A549 (cell line): ENCODE results near the gene ELMO3. TPM values are rescaled to one million over a fixed set of nuclear protein-coding genes. Genes with fewer than 3 reads are reported as not detected.

Source experiments
- BHLHE40 ChIP-seq: IDR thresholded peaks from 2 replicates; pipeline ENCODE4 v1.6.1; 2012; ENCODE audit warnings: low read depth, low read length, inconsistent platforms
- CHD4 ChIP-seq: fragments of 200-600 bp; sonication (generic); IDR thresholded peaks from 2 replicates; pipeline ENCODE4 v1.6.1; 2016; ENCODE audit warnings: antibody characterized with exemption, mild to moderate bottlenecking, borderline replicate concordance
- EHMT2 ChIP-seq: fragments of 200-600 bp; sonication (generic); IDR thresholded peaks from 2 replicates; pipeline ENCODE4 v1.6.1; 2016; ENCODE audit warnings: antibody characterized with exemption, low read depth, mild to moderate bottlenecking, moderate library complexity
- FOSL2 ChIP-seq, 2 experiments: fragments of 450-650 bp in 1 of 2; fragments of >200 bp in 1 of 2; sonication (Bioruptor Twin) in 1 of 2; formaldehyde crosslinking; IDR thresholded peaks; 2 replicates each; pipeline versions ENCODE4 v1.5.0 to v1.6.1; 2016 to 2020; ENCODE audit warnings: mild to moderate bottlenecking in 1 of 2, moderate library complexity in 1 of 2
- GATA3 ChIP-seq: IDR thresholded peaks from 2 replicates; pipeline ENCODE4 v1.6.1; 2012; ENCODE audit warnings: borderline replicate concordance
- HDAC2 ChIP-seq: fragments of 200-600 bp; sonication (generic); IDR thresholded peaks from 2 replicates; pipeline ENCODE4 v1.6.1; 2016
- HEYL ChIP-seq: fragments of 250-450 bp; sonication (Bioruptor Pico); IDR thresholded peaks from 2 replicates; pipeline ENCODE4 v1.8.0; 2021; ENCODE audit warnings: mild to moderate bottlenecking, moderate library complexity
- JUN ChIP-seq, 2 experiments: fragments of >200 bp; sonication (Bioruptor Twin); formaldehyde crosslinking; IDR thresholded peaks; 2 replicates in 1 of 2; 3 replicates in 1 of 2; pipeline ENCODE4 v1.6.1; 2016 to 2017
- JUNB ChIP-seq: fragments of >200 bp; sonication (Bioruptor Twin); formaldehyde crosslinking; IDR thresholded peaks from 2 replicates; pipeline ENCODE4 v1.6.1; 2016
- MAZ ChIP-seq: fragments of 150-350 bp; IDR thresholded peaks from 2 replicates; pipeline ENCODE4 v1.6.1; 2014; ENCODE audit warnings: antibody characterized with exemption, low read depth, low read length, borderline replicate concordance
- MYC ChIP-seq: IDR thresholded peaks from 2 replicates; pipeline ENCODE4 v1.6.1; 2012; ENCODE audit warnings: mild to moderate bottlenecking, inconsistent platforms, low read length, improper control_type of control experiment, borderline replicate concordance
- NPAS2 ChIP-seq: fragments of 250-450 bp; sonication (Bioruptor Pico); IDR thresholded peaks from 2 replicates; pipeline ENCODE4 v1.8.0; 2022; ENCODE audit warnings: mild to moderate bottlenecking, moderate library complexity, borderline replicate concordance
- POLR2AphosphoS2 ChIP-seq: conservative IDR thresholded peaks from 2 replicates; pipeline ENCODE4 v1.6.1; 2012; ENCODE audit warnings: low read length, improper control_type of control experiment, inconsistent platforms
- RNF2 ChIP-seq: fragments of 200-600 bp; sonication (generic); IDR thresholded peaks from 2 replicates; pipeline ENCODE4 v1.6.1; 2016; ENCODE audit warnings: low read depth, mild to moderate bottlenecking, antibody characterized with exemption, moderate library complexity, borderline replicate concordance
- ZSCAN20 ChIP-seq: fragments of 250-450 bp; sonication (Bioruptor Pico); IDR thresholded peaks from 2 replicates; pipeline ENCODE4 v1.8.0; 2022; ENCODE audit warnings: mild to moderate bottlenecking, moderate library complexity
- polyA plus RNA-seq, 4 experiments: library from polyadenylated mRNA; depleted of rRNA in 3 of 4; stranded (reverse); fragments of >200 nt; fragmentation: RNase III in 1 of 4; extraction: RNeasy Plus Mini Kit Qiagen cat#74134 plus additional on column Dnase treatment in 1 of 4; gene quantifications; 2 replicates in 3 of 4; 3 replicates in 1 of 4; pipeline ENCODE4 v1.2.3, GENCODE V29; 2011 to 2017
- TF ChIP-seq, protein P1 (sequence below): fragments of 250-450 bp; sonication (Bioruptor Pico); IDR thresholded peaks from 2 replicates; pipeline ENCODE4 v1.5.0; 2020; ENCODE audit warnings: low read depth, mild to moderate bottlenecking, moderate library complexity
- TF ChIP-seq, protein P2 (sequence below): fragments of >200 bp; sonication (Bioruptor Twin); formaldehyde crosslinking; IDR thresholded peaks from 2 replicates; pipeline ENCODE4 v1.6.1; 2016
- TF ChIP-seq, protein P3 (sequence below): fragments of 250-450 bp; sonication (Bioruptor Pico); IDR thresholded peaks from 2 replicates; pipeline ENCODE4 v1.5.0; 2021; ENCODE audit warnings: mild to moderate bottlenecking, moderate library complexity, borderline replicate concordance
- TF ChIP-seq, protein P4 (sequence below): fragments of 200-600 bp; sonication (generic); IDR thresholded peaks from 2 replicates; pipeline ENCODE4 v1.6.1; 2016; ENCODE audit warnings: antibody characterized with exemption, mild to moderate bottlenecking, moderate library complexity
- TF ChIP-seq, protein P5 (sequence below): fragments of 450-650 bp; IDR thresholded peaks from 2 replicates; pipeline ENCODE4 v1.6.1; 2014; ENCODE audit warnings: antibody characterized with exemption
- TF ChIP-seq, protein P6 (sequence below): fragments of >200 bp; sonication (Bioruptor Twin); formaldehyde crosslinking; IDR thresholded peaks from 3 replicates; pipeline ENCODE4 v1.5.1; 2016
- TF ChIP-seq, protein P7 (sequence below): IDR thresholded peaks from 2 replicates; pipeline ENCODE4 v1.6.1; 2012; ENCODE audit warnings: low read depth, borderline replicate concordance
- TF ChIP-seq, protein P8 (sequence below): IDR thresholded peaks from 2 replicates; pipeline ENCODE4 v1.6.1; 2012
- TF ChIP-seq, protein P9 (sequence below): fragments of 150-350 bp; IDR thresholded peaks from 2 replicates; pipeline ENCODE4 v1.6.1; 2014; ENCODE audit warnings: low read depth, mild to moderate bottlenecking, low read length

ELMO3 gene
- polyA plus RNA-seq, 2 of the 4 experiments (the other 2 are of a cell fraction): 0.62 to 1.4 TPM

DNA sequence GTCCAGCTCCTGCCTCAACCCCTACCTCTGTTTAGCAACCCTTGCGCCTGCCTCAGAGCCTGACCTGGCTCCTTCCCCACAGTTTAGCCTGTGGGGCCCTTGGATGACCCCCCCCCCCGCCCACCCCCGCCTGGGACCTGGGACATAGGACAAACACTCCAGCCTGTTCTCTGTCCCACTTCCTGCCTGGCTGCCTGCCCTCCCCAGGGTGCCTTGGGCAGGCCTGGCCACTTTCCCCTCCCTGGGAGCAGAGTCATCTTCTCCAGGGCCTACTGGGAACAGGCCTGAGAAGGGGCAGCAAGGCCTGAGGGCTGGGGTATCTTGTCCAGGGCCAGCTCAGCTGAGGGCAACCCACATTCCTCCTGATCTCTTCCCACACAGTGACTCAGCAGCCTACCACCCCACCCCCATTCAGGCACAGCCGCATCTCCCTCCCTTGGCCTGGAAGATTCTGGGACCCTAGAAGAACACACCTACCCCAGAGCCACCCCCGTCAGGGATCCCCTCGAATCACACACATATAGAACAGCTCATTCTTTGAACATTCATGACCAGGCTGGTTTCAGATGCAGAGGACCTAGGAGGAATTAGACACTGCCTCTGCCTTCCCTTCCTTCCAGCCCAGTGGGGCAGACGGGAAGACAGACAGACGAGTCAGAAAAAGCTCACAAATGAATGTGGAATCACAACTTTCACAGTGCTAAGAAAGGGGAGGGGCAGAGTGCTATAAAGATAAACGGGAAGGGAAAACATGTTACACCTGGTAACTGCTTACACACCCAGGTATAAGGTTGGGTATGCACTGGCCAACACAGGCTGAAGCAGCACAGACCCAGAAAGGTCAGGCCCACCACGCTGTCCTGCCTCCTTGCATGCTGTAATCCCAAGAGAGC is 42.3 kb downstream of the ELMO3 start (continued):
- TF ChIP-seq, protein P1, sequence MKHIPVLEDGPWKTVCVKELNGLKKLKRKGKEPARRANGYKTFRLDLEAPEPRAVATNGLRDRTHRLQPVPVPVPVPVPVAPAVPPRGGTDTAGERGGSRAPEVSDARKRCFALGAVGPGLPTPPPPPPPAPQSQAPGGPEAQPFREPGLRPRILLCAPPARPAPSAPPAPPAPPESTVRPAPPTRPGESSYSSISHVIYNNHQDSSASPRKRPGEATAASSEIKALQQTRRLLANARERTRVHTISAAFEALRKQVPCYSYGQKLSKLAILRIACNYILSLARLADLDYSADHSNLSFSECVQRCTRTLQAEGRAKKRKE: no peak; the same call in 1 of the 2 replicates
- TF ChIP-seq HEYL (CRISPR knock-in tag) (no peak), EHMT2 (no peak), BHLHE40 (no peak), CHD4 (no peak), FOSL2 (IDR thresholded peaks at IDR 0.05) (no peak), FOSL2 (CRISPR knock-in tag; IDR thresholded peaks at IDR 0.05) (peak; percentile 71), JUNB (no peak), MAZ (no peak), HDAC2 (no peak), GATA3 (no peak), JUN (IDR thresholded peaks at IDR 0.05) (peak in 1 of 2 experiments; percentile 67; a peak in 2 of 5 replicates), NPAS2 (CRISPR knock-in tag) (no peak), MYC (no peak), RNF2 (no peak), POLR2AphosphoS2 (no peak), ZSCAN20 (CRISPR knock-in tag) (no peak)
- TF ChIP-seq, protein P2, sequence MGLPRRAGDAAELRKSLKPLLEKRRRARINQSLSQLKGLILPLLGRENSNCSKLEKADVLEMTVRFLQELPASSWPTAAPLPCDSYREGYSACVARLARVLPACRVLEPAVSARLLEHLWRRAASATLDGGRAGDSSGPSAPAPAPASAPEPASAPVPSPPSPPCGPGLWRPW: no peak
- TF ChIP-seq, protein P3, sequence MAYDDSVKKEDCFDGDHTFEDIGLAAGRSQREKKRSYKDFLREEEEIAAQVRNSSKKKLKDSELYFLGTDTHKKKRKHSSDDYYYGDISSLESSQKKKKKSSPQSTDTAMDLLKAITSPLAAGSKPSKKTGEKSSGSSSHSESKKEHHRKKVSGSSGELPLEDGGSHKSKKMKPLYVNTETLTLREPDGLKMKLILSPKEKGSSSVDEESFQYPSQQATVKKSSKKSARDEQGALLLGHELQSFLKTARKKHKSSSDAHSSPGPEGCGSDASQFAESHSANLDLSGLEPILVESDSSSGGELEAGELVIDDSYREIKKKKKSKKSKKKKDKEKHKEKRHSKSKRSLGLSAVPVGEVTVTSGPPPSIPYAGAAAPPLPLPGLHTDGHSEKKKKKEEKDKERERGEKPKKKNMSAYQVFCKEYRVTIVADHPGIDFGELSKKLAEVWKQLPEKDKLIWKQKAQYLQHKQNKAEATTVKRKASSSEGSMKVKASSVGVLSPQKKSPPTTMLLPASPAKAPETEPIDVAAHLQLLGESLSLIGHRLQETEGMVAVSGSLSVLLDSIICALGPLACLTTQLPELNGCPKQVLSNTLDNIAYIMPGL (CRISPR knock-in tag): no peak
- TF ChIP-seq, protein P4, sequence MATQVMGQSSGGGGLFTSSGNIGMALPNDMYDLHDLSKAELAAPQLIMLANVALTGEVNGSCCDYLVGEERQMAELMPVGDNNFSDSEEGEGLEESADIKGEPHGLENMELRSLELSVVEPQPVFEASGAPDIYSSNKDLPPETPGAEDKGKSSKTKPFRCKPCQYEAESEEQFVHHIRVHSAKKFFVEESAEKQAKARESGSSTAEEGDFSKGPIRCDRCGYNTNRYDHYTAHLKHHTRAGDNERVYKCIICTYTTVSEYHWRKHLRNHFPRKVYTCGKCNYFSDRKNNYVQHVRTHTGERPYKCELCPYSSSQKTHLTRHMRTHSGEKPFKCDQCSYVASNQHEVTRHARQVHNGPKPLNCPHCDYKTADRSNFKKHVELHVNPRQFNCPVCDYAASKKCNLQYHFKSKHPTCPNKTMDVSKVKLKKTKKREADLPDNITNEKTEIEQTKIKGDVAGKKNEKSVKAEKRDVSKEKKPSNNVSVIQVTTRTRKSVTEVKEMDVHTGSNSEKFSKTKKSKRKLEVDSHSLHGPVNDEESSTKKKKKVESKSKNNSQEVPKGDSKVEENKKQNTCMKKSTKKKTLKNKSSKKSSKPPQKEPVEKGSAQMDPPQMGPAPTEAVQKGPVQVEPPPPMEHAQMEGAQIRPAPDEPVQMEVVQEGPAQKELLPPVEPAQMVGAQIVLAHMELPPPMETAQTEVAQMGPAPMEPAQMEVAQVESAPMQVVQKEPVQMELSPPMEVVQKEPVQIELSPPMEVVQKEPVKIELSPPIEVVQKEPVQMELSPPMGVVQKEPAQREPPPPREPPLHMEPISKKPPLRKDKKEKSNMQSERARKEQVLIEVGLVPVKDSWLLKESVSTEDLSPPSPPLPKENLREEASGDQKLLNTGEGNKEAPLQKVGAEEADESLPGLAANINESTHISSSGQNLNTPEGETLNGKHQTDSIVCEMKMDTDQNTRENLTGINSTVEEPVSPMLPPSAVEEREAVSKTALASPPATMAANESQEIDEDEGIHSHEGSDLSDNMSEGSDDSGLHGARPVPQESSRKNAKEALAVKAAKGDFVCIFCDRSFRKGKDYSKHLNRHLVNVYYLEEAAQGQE: no peak
- TF ChIP-seq, protein P5, sequence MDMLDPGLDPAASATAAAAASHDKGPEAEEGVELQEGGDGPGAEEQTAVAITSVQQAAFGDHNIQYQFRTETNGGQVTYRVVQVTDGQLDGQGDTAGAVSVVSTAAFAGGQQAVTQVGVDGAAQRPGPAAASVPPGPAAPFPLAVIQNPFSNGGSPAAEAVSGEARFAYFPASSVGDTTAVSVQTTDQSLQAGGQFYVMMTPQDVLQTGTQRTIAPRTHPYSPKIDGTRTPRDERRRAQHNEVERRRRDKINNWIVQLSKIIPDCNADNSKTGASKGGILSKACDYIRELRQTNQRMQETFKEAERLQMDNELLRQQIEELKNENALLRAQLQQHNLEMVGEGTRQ: no peak
- TF ChIP-seq, protein P6, sequence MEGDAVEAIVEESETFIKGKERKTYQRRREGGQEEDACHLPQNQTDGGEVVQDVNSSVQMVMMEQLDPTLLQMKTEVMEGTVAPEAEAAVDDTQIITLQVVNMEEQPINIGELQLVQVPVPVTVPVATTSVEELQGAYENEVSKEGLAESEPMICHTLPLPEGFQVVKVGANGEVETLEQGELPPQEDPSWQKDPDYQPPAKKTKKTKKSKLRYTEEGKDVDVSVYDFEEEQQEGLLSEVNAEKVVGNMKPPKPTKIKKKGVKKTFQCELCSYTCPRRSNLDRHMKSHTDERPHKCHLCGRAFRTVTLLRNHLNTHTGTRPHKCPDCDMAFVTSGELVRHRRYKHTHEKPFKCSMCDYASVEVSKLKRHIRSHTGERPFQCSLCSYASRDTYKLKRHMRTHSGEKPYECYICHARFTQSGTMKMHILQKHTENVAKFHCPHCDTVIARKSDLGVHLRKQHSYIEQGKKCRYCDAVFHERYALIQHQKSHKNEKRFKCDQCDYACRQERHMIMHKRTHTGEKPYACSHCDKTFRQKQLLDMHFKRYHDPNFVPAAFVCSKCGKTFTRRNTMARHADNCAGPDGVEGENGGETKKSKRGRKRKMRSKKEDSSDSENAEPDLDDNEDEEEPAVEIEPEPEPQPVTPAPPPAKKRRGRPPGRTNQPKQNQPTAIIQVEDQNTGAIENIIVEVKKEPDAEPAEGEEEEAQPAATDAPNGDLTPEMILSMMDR: no peak
- TF ChIP-seq, protein P7, sequence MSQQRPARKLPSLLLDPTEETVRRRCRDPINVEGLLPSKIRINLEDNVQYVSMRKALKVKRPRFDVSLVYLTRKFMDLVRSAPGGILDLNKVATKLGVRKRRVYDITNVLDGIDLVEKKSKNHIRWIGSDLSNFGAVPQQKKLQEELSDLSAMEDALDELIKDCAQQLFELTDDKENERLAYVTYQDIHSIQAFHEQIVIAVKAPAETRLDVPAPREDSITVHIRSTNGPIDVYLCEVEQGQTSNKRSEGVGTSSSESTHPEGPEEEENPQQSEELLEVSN: no peak
- TF ChIP-seq, protein P8, sequence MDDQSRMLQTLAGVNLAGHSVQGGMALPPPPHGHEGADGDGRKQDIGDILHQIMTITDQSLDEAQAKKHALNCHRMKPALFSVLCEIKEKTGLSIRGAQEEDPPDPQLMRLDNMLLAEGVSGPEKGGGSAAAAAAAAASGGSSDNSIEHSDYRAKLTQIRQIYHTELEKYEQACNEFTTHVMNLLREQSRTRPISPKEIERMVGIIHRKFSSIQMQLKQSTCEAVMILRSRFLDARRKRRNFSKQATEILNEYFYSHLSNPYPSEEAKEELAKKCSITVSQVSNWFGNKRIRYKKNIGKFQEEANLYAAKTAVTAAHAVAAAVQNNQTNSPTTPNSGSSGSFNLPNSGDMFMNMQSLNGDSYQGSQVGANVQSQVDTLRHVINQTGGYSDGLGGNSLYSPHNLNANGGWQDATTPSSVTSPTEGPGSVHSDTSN: no peak
- TF ChIP-seq, protein P9, sequence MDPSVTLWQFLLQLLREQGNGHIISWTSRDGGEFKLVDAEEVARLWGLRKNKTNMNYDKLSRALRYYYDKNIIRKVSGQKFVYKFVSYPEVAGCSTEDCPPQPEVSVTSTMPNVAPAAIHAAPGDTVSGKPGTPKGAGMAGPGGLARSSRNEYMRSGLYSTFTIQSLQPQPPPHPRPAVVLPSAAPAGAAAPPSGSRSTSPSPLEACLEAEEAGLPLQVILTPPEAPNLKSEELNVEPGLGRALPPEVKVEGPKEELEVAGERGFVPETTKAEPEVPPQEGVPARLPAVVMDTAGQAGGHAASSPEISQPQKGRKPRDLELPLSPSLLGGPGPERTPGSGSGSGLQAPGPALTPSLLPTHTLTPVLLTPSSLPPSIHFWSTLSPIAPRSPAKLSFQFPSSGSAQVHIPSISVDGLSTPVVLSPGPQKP: no peak
